KOPT-K1 (cell line): Measurements from ENCODE around the gene CCDC167.
A peak's percentile ranks its signal among the peaks of the same experiment; 100 is the strongest.

Experiments
- H3K27ac ChIP-seq: fragments of 200-600 bp; sonication (generic); 2 replicates; pipeline ENCODE4 v1.5.1; 2016; ENCODE audit warnings: antibody characterized with exemption, mild to moderate bottlenecking, low read depth, low read length; ENCODE audit not compliant: poor library complexity, severe bottlenecking
- H3K36me3 ChIP-seq: fragments of 200-600 bp; sonication (generic); 2 replicates; pipeline ENCODE4 v1.5.1; 2017; ENCODE audit warnings: antibody characterized with exemption, mild to moderate bottlenecking, low read length, moderate library complexity; ENCODE audit not compliant: insufficient read depth
- H3K9me3 ChIP-seq: fragments of 200-600 bp; sonication (generic); 2 replicates; pipeline ENCODE4 v1.5.1; 2017; ENCODE audit warnings: antibody characterized with exemption, low read length, mild to moderate bottlenecking; ENCODE audit not compliant: insufficient read depth, poor library complexity, severe bottlenecking

CCDC167 gene

GRCh38 chr6:37499433-37500293 lies at the start of gene CCDC167:
TSS of gene CCDC167 (minus strand) at chr6:37499893. CDS start at chr6:37499863, 30 bp downstream.
- H3K9me3 ChIP-seq = no peaks in the 10 kb centered on the region
- H3K27ac ChIP-seq = peak within 1 kb of the TSS; percentile 90
- no peaks in the 10 kb centered on the region for H3K36me3 ChIP-seq

- H3K9me3 ChIP-seq = no peaks in the 10 kb centered on the region
- H3K27ac ChIP-seq = no peak overlapping the region
- no peaks in the 10 kb centered on the region for H3K36me3 ChIP-seq
Observed at GRCh38 chr6:37549154-37549553, 49.5 kb upstream of the CCDC167 start.

- H3K27ac ChIP-seq = no peak overlapping the region
- no peaks in the 10 kb centered on the region for H3K9me3 ChIP-seq
- no peaks in the 10 kb centered on the region for H3K36me3 ChIP-seq
Observed at GRCh38 chr6:37548067-37548674, 48.5 kb upstream of the CCDC167 start.

GRCh38 chr6:37547564-37548061 lies 47.9 kb upstream of the CCDC167 start:
- Histone ChIP-seq H3K36me3 (no peaks in the 10 kb centered on the region), H3K27ac (no peak overlapping the region), H3K9me3 (no peaks in the 10 kb centered on the region)

- H3K36me3 ChIP-seq = no peaks in the 10 kb centered on the region
- no peaks in the 10 kb centered on the region for H3K9me3 ChIP-seq
- H3K27ac ChIP-seq = no peak overlapping the region
Observed at GRCh38 chr6:37546141-37546871, 46.6 kb upstream of the CCDC167 start.

GRCh38 chr6:37544530-37544929 lies 44.8 kb upstream of the CCDC167 start:
- Histone ChIP-seq H3K9me3 (no peaks in the 10 kb centered on the region), H3K36me3 (no peaks in the 10 kb centered on the region), H3K27ac (no peak overlapping the region)

GRCh38 chr6:37543361-37543760 lies 43.7 kb upstream of the CCDC167 start:
- no peaks in the 10 kb centered on the region for H3K9me3 ChIP-seq
- H3K36me3 ChIP-seq = no peaks in the 10 kb centered on the region
- no peak overlapping the region for H3K27ac ChIP-seq

- Histone ChIP-seq H3K36me3 (no peaks in the 10 kb centered on the region), H3K9me3 (no peaks in the 10 kb centered on the region), H3K27ac (no peak overlapping the region)
Observed at GRCh38 chr6:37541346-37541745, 41.7 kb upstream of the CCDC167 start.

GRCh38 chr6:37540390-37540789 lies 40.7 kb upstream of the CCDC167 start:
- Histone ChIP-seq H3K36me3 (no peaks in the 10 kb centered on the region), H3K27ac (no peak overlapping the region), H3K9me3 (no peaks in the 10 kb centered on the region)

GRCh38 chr6:37540029-37540352 lies 40.3 kb upstream of the CCDC167 start:
- no peak overlapping the region for H3K27ac ChIP-seq
- no peaks in the 10 kb centered on the region for H3K9me3 ChIP-seq
- H3K36me3 ChIP-seq = no peaks in the 10 kb centered on the region

GRCh38 chr6:37539171-37540028 lies 39.7 kb upstream of the CCDC167 start:
- H3K9me3 ChIP-seq = no peaks in the 10 kb centered on the region
- H3K36me3 ChIP-seq = no peaks in the 10 kb centered on the region
- H3K27ac ChIP-seq = no peak overlapping the region

GRCh38 chr6:37538107-37538506 lies 38.4 kb upstream of the CCDC167 start:
- no peaks in the 10 kb centered on the region for H3K9me3 ChIP-seq
- no peak overlapping the region for H3K27ac ChIP-seq

GRCh38 chr6:37537548-37537947 lies 37.9 kb upstream of the CCDC167 start:
- Histone ChIP-seq H3K36me3 (no peaks in the 10 kb centered on the region), H3K9me3 (no peaks in the 10 kb centered on the region), H3K27ac (no peak overlapping the region)

More at GRCh38 chr6:37538107-37538506, 38.4 kb upstream of the CCDC167 start:
- no peaks in the 10 kb centered on the region for H3K36me3 ChIP-seq

- no peaks in the 10 kb centered on the region for H3K36me3 ChIP-seq
- no peaks in the 10 kb centered on the region for H3K9me3 ChIP-seq
- no peak overlapping the region for H3K27ac ChIP-seq
Observed at GRCh38 chr6:37536491-37537190, 36.9 kb upstream of the CCDC167 start.
